Measurements from ENCODE around the gene ARID3C. TPM values are rescaled to one million over a fixed set of nuclear protein-coding genes. Genes with fewer than 3 reads are reported as not detected.

The ARID3C gene
- total and polyA plus RNA-seq, 10 of the 15 experiments (the other 5 are each of a cell fraction or from before 2014, with no cell fraction given) = not detected

DNA sequence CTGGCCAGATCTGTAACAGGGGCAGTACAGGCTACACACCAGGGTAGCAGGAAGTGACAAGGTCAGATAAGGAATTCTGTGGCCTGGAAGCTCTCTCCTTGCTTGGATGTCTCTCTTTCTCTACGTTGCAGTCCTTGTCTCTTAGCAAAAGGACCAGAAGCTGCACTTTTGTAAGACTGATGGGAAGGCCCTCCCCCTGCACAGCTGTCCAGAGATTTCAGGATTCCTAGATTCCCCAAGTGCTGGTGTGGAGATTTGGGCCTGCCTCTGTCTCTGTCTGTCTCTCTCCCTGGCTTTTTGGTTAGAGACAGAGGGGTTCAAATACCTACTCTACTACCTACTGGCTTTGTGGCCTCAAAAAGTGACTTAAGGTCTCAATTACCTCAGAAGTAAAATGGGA, 29.3 kb downstream of the ARID3C start:
- H3K4me3 ChIP-seq = no peak overlapping the region
- H3K79me2 ChIP-seq (ENCODE audit: control insufficient read depth, insufficient read depth, low read length) = no peaks in the 10 kb centered on the region
- no peaks in the 10 kb centered on the region for H3K4me1 ChIP-seq (ENCODE audit: control insufficient read depth, insufficient read depth, low read length)
- H3K27me3 ChIP-seq (replicated peaks in 1 of 2; ENCODE audit: control insufficient read depth in 2 of 2, insufficient read depth in 2 of 2, low read length in 1 of 2) = peaks cover 5 to 11% of the 10 kb centered on the region in 2 experiments; a peak in 3 of 4 replicates
- in situ Hi-C loops (cut with MboI) (no loop called here), intact Hi-C loops (cut with micrococcal nuclease; ENCODE audit: unreplicated experiment) (no loop called here)
- H3K4me2 ChIP-seq (ENCODE audit: control insufficient read depth, insufficient read depth) = no peak overlapping the region
- ATAC-seq (no peak), DNase-seq (ENCODE audit: low read depth, low spot score) (no peak), FAIRE-seq (no peak)
- ChIA-PET CTCF (interaction anchor here (0.9 to 1.5 kb wide), 3 partner anchors 12 to 195 kb away, joined by 4 to 6 read pairs (median 4); partner anchors contain the start of gene RPP25L), SMC1A (ENCODE audit: uncharacterized antibody, unreplicated experiment) (no interaction called here), POLR2A (no interaction called here), RAD21 (ENCODE audit: unreplicated experiment) (interaction anchor here (0.5 kb wide), 1 partner anchor 193 kb away, joined by 4 read pairs; no protein-coding TSS in a partner anchor)
- H3K27ac ChIP-seq (ENCODE audit: control insufficient read depth, insufficient read depth) = no peak overlapping the region
- no peaks in the 10 kb centered on the region for H4K20me1 ChIP-seq (ENCODE audit: control insufficient read depth, insufficient read depth)
- H2AFZ ChIP-seq (ENCODE audit: control insufficient read depth, low read depth, low read length) = no peak overlapping the region
- TF ChIP-seq POLR2AphosphoS2 (IDR thresholded peaks at IDR 0.05; ENCODE audit: low read depth, low read length) = no peak
- TF ChIP-seq, protein P1, sequence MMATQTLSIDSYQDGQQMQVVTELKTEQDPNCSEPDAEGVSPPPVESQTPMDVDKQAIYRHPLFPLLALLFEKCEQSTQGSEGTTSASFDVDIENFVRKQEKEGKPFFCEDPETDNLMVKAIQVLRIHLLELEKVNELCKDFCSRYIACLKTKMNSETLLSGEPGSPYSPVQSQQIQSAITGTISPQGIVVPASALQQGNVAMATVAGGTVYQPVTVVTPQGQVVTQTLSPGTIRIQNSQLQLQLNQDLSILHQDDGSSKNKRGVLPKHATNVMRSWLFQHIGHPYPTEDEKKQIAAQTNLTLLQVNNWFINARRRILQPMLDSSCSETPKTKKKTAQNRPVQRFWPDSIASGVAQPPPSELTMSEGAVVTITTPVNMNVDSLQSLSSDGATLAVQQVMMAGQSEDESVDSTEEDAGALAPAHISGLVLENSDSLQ (IDR thresholded peaks at IDR 0.05) = no peak
- no peak for TF ChIP-seq TARDBP (IDR thresholded peaks at IDR 0.05; ENCODE audit: borderline replicate concordance)
- TF ChIP-seq CBFB (IDR thresholded peaks at IDR 0.05; ENCODE audit: low read depth) = no peak
- no peak for TF ChIP-seq IRF4 (IDR thresholded peaks at IDR 0.05; ENCODE audit: low read depth, low read length)
- TF ChIP-seq, protein P2, sequence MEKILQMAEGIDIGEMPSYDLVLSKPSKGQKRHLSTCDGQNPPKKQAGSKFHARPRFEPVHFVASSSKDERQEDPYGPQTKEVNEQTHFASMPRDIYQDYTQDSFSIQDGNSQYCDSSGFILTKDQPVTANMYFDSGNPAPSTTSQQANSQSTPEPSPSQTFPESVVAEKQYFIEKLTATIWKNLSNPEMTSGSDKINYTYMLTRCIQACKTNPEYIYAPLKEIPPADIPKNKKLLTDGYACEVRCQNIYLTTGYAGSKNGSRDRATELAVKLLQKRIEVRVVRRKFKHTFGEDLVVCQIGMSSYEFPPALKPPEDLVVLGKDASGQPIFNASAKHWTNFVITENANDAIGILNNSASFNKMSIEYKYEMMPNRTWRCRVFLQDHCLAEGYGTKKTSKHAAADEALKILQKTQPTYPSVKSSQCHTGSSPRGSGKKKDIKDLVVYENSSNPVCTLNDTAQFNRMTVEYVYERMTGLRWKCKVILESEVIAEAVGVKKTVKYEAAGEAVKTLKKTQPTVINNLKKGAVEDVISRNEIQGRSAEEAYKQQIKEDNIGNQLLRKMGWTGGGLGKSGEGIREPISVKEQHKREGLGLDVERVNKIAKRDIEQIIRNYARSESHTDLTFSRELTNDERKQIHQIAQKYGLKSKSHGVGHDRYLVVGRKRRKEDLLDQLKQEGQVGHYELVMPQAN (conservative IDR thresholded peaks at IDR 0.05) = no peak
- no peak for TF ChIP-seq ZSCAN29 (IDR thresholded peaks at IDR 0.05)
- TF ChIP-seq RFX5 (IDR thresholded peaks at IDR 0.05; ENCODE audit: low read depth, low read length) = no peak
- TF ChIP-seq TCF12 (IDR thresholded peaks at IDR 0.05; ENCODE audit: low read depth, low read length) = no peak
- TF ChIP-seq, protein P3, sequence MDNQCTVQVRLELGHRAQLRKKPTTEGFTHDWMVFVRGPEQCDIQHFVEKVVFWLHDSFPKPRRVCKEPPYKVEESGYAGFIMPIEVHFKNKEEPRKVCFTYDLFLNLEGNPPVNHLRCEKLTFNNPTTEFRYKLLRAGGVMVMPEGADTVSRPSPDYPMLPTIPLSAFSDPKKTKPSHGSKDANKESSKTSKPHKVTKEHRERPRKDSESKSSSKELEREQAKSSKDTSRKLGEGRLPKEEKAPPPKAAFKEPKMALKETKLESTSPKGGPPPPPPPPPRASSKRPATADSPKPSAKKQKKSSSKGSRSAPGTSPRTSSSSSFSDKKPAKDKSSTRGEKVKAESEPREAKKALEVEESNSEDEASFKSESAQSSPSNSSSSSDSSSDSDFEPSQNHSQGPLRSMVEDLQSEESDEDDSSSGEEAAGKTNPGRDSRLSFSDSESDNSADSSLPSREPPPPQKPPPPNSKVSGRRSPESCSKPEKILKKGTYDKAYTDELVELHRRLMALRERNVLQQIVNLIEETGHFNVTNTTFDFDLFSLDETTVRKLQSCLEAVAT (IDR thresholded peaks at IDR 0.05) = no peak
- no peak for TF ChIP-seq TCF7 (IDR thresholded peaks at IDR 0.05; ENCODE audit: borderline replicate concordance)
- TF ChIP-seq NFIC (IDR thresholded peaks at IDR 0.05; ENCODE audit: low read depth, low read length) = no peak
- no peak overlapping the region for H3K9ac ChIP-seq (ENCODE audit: control insufficient read depth, insufficient read depth, low read length)
- WGBS (ENCODE audit: insufficient coverage, insufficient replicate concordance, low lambda C conversion rate, missing lambda C conversion rate) = 0% methylated on average over 1 of the region's 1 CpG
- no peaks in the 10 kb centered on the region for H3K36me3 ChIP-seq (ENCODE audit: control insufficient read depth in 2 of 2, insufficient read depth in 2 of 2, low read length in 1 of 2)
- BruUV-seq (replicated peaks) = no TSS peak
- no peaks in the 10 kb centered on the region for H3K9me3 ChIP-seq (replicated peaks; ENCODE audit: control insufficient read depth, insufficient read depth, low read length)
